HG02623 (cell line): ENCODE data around the gene CHD9.

Source experiments
- ATAC-seq: cut with Tn5 transposase; IDR thresholded peaks from one replicate; pipeline ENCODE4 v1.9.1; 2021; ENCODE audit warnings: moderate library complexity; ENCODE audit not compliant: unreplicated experiment

The CHD9 gene

GRCh38 chr16:53341792-53342191 lies 287.0 kb downstream of the CHD9 start:
- ATAC-seq: no peak

GRCh38 chr16:53355064-53355463 lies 300.3 kb downstream of the CHD9 start:
- ATAC-seq: no peak

- ATAC-seq: no peak
These were observed 301.9 kb downstream of the CHD9 start for GRCh38 chr16:53356478-53357207.

GRCh38 chr16:53357208-53357586 lies 302.4 kb downstream of the CHD9 start:
- ATAC-seq: no peak

- no peak for ATAC-seq
These were observed 303.2 kb downstream of the CHD9 start for GRCh38 chr16:53357955-53358354.

- no peak for ATAC-seq
These were observed 304.1 kb downstream of the CHD9 start for GRCh38 chr16:53358884-53359283.

- ATAC-seq: no peak
These were observed 315.1 kb downstream of the CHD9 start for GRCh38 chr16:53369921-53370320.

- ATAC-seq: no peak
These were observed 316.0 kb downstream of the CHD9 start for GRCh38 chr16:53370827-53371226.

GRCh38 chr16:53372992-53373871 lies 318.4 kb downstream of the CHD9 start:
- ATAC-seq: no peak

- ATAC-seq: no peak
These were observed 320.0 kb downstream of the CHD9 start for GRCh38 chr16:53374800-53375199.

- no peak for ATAC-seq
These were observed 323.3 kb downstream of the CHD9 start for GRCh38 chr16:53378138-53378537.
